Activated T-cell treated with anti-CD3 and anti-CD28 coated beads, Interleukin-2, amount 50 U/mL, for 72 hours (primary cell): ENCODE data around the gene ASRGL1. TPM values are rescaled to one million over a fixed set of nuclear protein-coding genes. Genes with fewer than 3 reads are reported as not detected.
A peak's percentile ranks its signal among the peaks of the same experiment; 100 is the strongest.
"Not testable (repeated sequence)": the region's sequence is repeated elsewhere in the genome, so short reads cannot be mapped to it uniquely, and the experiment has no call there.

Source experiments
- ATAC-seq, 2 donors: fragments of 150-1000 bp; cut with Tn5 transposase; replicated peaks in 1 of 2; 2 replicates each; pipeline ENCODE4 v1.10.0; 2021; ENCODE audit warnings: moderate library complexity in 2 of 2, mild to moderate bottlenecking in 1 of 2
- DNase-seq, 2 donors: peaks; one replicate each; pipeline ENCODE4 v3.0.0; 2021 to 2022; ENCODE audit warnings: mixed read lengths in 1 of 2
- H3K27ac Mint-ChIP-seq: one replicate; pipeline ENCODE4 v1.8.0; 2022; ENCODE audit warnings: mild to moderate bottlenecking, moderate library complexity, mixed read lengths
- H3K27me3 Mint-ChIP-seq: one replicate; pipeline ENCODE4 v1.8.0; 2022; ENCODE audit warnings: low read depth, mixed read lengths
- H3K36me3 Mint-ChIP-seq, 2 donors: one replicate each; pipeline ENCODE4 v1.8.0; 2022; ENCODE audit warnings: mixed read lengths in 2 of 2, mild to moderate bottlenecking in 1 of 2; ENCODE audit not compliant: insufficient read depth in 2 of 2
- H3K4me1 Mint-ChIP-seq: one replicate; pipeline ENCODE4 v1.8.0; 2022; ENCODE audit warnings: low read depth, mixed read lengths
- H3K4me3 Mint-ChIP-seq, 2 donors: one replicate each; pipeline ENCODE4 v1.8.0; 2022; ENCODE audit warnings: mild to moderate bottlenecking in 2 of 2, mixed read lengths in 2 of 2, moderate library complexity in 2 of 2
- H3K9me3 Mint-ChIP-seq, 2 donors: one replicate each; pipeline ENCODE4 v1.8.0; 2022; ENCODE audit warnings: mixed read lengths in 2 of 2
- total RNA-seq, 2 donors: library from RNA; stranded (reverse); gene quantifications; one replicate each; pipeline ENCODE4 v1.2.3, GENCODE V29; 2022

Gene ASRGL1
- total RNA-seq, 2 donors from 2014 or later, result 5.1 to 8.8 TPM

DNA sequence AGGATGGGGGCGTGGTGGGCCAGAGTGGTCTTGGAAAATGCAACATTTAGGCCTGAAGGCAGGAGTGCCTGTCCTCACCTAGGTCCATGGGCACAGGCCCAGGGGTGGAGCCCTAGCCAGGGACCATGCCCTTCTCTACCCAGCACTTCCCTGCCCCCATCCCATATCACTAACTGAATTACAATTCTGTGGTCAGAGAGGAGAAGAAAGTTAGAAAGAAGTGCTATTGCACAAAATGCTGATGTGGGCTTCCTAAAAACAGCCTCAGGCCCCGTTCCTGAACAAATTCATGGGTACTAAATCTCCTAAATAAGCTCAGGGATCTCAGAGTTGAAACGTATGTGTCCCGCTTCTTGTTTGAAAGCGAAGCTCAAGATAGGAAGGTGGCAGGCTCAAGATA is 3.5 kb upstream of the ASRGL1 start:
- H3K9me3 Mint-ChIP-seq, result no peaks in the 10 kb centered on the region
- ATAC-seq (no peak), DNase-seq (no peak)
- no peak overlapping the region for H3K27ac Mint-ChIP-seq
- peaks cover 51% of the 10 kb centered on the region for H3K27me3 Mint-ChIP-seq
- no peak overlapping the region for H3K4me3 Mint-ChIP-seq
- peaks cover 20% of the 10 kb centered on the region for H3K4me1 Mint-ChIP-seq
- peaks cover 1 to 3% of the 10 kb centered on the region in 2 donors for H3K36me3 Mint-ChIP-seq

GRCh38 chr11:62336949-62337302 is 322 bp upstream of the ASRGL1 start:
- ATAC-seq, DNase-seq, H3K9me3 Mint-ChIP-seq, H3K36me3 Mint-ChIP-seq: not testable (repeated sequence)
- Mint-ChIP-seq H3K27me3 (peaks cover 28% of the 10 kb centered on the region), H3K4me3 (peak overlapping the region; percentile 87 to 93), H3K4me1 (peaks cover 27% of the 10 kb centered on the region), H3K27ac (peak overlapping the region; percentile 28)

DNA sequence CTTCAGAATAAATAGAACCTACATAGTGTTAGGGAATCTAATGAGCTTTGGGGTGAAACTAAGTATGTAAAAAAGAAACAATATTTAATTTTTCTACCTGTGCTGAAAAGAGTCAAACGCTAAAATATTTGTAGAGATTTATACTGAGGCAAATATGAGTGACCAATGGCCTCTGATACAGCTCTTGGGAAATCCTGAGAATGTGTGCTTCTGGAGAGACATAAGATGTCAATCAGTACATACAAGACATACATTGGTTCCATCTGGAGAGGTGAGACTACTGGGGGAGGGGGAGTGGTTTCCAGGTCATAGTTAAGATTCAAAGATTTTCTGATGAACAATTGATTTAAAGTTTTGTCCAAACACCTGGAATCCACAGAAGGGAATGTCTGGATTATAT is 970 bp downstream of the ASRGL1 start:
- no peak for ATAC-seq

DNA sequence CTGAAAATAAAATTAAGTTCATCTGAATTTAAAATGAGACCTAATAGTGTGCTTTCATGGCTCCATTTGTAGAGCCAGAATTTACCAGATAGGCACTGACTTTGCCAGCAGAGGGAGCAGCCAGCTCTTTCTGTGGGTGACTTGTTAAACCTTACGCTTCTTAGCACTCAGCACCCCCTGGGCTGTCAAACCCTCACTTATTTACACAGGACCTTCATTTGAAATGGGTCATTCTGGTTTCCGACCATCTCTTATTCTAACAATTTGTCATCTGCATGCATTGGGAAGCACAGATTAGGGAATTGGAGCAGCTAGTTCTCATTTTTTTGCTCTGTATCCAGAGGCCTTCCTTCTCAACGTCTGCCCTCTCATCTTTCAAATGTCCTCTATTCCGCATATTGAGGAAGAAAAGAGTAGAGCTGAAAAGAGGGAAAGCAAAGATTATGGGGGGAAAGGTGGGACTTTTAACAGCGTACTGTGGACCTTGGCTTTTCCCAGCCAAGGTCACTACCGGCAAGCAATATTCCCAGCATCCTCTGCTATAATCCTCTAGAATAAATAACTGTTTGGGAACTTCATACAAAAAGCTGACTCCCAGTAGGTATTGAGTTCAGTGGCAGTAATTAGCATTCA is 3.1 kb downstream of the ASRGL1 start:
- peaks cover 27% of the 10 kb centered on the region for H3K4me1 Mint-ChIP-seq
- ATAC-seq, result peak; percentile 33 to 46

More for the DNA sequence above, 970 bp downstream of the ASRGL1 start:
- Mint-ChIP-seq H3K4me3 (peak overlapping the region; percentile 87 to 93), H3K27me3 (peaks cover 22% of the 10 kb centered on the region), H3K27ac (peak overlapping the region; percentile 35), H3K36me3 (peaks cover 1 to 3% of the 10 kb centered on the region in 2 donors), H3K9me3 (no peaks in the 10 kb centered on the region), H3K4me1 (peaks cover 27% of the 10 kb centered on the region)
- no peak for DNase-seq

GRCh38 chr11:62341588-62341987 is 4.3 kb downstream of the ASRGL1 start:
- DNase-seq (no peak), ATAC-seq (no peak)
- peaks cover 11% of the 10 kb centered on the region for H3K27me3 Mint-ChIP-seq

More for the DNA sequence above, 3.1 kb downstream of the ASRGL1 start:
- Mint-ChIP-seq H3K27me3 (peaks cover 22% of the 10 kb centered on the region), H3K4me3 (no peak overlapping the region), H3K9me3 (no peaks in the 10 kb centered on the region), H3K27ac (no peak overlapping the region), H3K36me3 (peaks cover 1 to 3% of the 10 kb centered on the region in 2 donors)
- DNase-seq, result peak; percentile 56 to 64

GRCh38 chr11:62343646-62344190 is 6.5 kb downstream of the ASRGL1 start:
- not testable (repeated sequence) for H3K27ac Mint-ChIP-seq, DNase-seq, H3K4me3 Mint-ChIP-seq, H3K27me3 Mint-ChIP-seq, H3K36me3 Mint-ChIP-seq, H3K9me3 Mint-ChIP-seq, H3K4me1 Mint-ChIP-seq, ATAC-seq

More at GRCh38 chr11:62341588-62341987, 4.3 kb downstream of the ASRGL1 start:
- Mint-ChIP-seq H3K4me3 (no peak overlapping the region), H3K36me3 (peaks cover 0 to 3% of the 10 kb centered on the region in 2 donors), H3K9me3 (no peaks in the 10 kb centered on the region), H3K4me1 (peaks cover 22% of the 10 kb centered on the region), H3K27ac (peak overlapping the region; percentile 14)

- no peaks in the 10 kb centered on the region for H3K36me3 Mint-ChIP-seq
- H3K27ac Mint-ChIP-seq, result no peak overlapping the region
- no peak for ATAC-seq
- DNase-seq, result no peak
- H3K27me3 Mint-ChIP-seq, result no peaks in the 10 kb centered on the region
- no peaks in the 10 kb centered on the region for H3K9me3 Mint-ChIP-seq
- no peak overlapping the region for H3K4me3 Mint-ChIP-seq
- H3K4me1 Mint-ChIP-seq, result peaks cover 7% of the 10 kb centered on the region
These were observed 7.0 kb downstream of the ASRGL1 start for GRCh38 chr11:62344210-62344609.

DNA sequence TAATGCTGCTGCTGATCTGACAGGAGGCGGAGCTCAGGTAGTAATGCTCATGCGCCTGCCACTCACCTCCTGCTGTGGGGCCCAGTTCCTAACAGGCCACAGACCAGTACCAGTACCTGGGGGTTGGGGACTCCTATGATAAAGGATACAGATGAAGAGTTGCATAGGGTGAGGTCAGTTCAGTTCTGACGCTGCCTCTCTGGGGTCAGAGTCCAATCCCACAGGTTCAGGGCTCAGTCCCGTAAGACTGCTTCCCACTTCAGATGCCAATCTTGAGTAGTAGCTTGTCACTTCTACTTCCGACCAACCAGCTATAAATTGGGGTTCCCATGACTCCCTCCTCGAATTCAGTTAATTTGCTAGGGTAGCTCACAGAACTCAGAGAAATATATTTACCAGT is 8.6 kb downstream of the ASRGL1 start:
- H3K9me3 Mint-ChIP-seq, result no peaks in the 10 kb centered on the region
- no peaks in the 10 kb centered on the region for H3K4me1 Mint-ChIP-seq
- no peak overlapping the region for H3K27ac Mint-ChIP-seq
- no peaks in the 10 kb centered on the region for H3K27me3 Mint-ChIP-seq
- no peaks in the 10 kb centered on the region for H3K36me3 Mint-ChIP-seq
- H3K4me3 Mint-ChIP-seq, result no peak overlapping the region
- DNase-seq (no peak), ATAC-seq (no peak)

- H3K36me3 Mint-ChIP-seq, result no peaks in the 10 kb centered on the region
- H3K9me3 Mint-ChIP-seq, result no peaks in the 10 kb centered on the region
- H3K4me3 Mint-ChIP-seq, result peak overlapping the region in 1 of 2 donors; percentile 1
- H3K4me1 Mint-ChIP-seq, result peaks cover 16% of the 10 kb centered on the region
- H3K27ac Mint-ChIP-seq, result no peak overlapping the region
- DNase-seq (peak; percentile 14 to 23), ATAC-seq (peak; percentile 96 to 98)
- H3K27me3 Mint-ChIP-seq, result no peaks in the 10 kb centered on the region
These were observed 15.4 kb downstream of the ASRGL1 start for GRCh38 chr11:62352355-62353336.

- Mint-ChIP-seq H3K36me3 (no peaks in the 10 kb centered on the region), H3K9me3 (no peaks in the 10 kb centered on the region), H3K27me3 (no peaks in the 10 kb centered on the region), H3K27ac (no peak overlapping the region), H3K4me1 (peaks cover 16% of the 10 kb centered on the region), H3K4me3 (no peak overlapping the region)
- ATAC-seq (no peak), DNase-seq (no peak)
These were observed 16.6 kb downstream of the ASRGL1 start for GRCh38 chr11:62353841-62354240.

GRCh38 chr11:62358273-62358672 is 21.0 kb downstream of the ASRGL1 start:
- Mint-ChIP-seq H3K4me1 (peaks cover 1% of the 10 kb centered on the region), H3K27ac (no peak overlapping the region), H3K27me3 (no peaks in the 10 kb centered on the region), H3K9me3 (no peaks in the 10 kb centered on the region), H3K36me3 (no peaks in the 10 kb centered on the region), H3K4me3 (no peak overlapping the region)
- ATAC-seq (peak; percentile 54 to 76), DNase-seq (no peak)

DNA sequence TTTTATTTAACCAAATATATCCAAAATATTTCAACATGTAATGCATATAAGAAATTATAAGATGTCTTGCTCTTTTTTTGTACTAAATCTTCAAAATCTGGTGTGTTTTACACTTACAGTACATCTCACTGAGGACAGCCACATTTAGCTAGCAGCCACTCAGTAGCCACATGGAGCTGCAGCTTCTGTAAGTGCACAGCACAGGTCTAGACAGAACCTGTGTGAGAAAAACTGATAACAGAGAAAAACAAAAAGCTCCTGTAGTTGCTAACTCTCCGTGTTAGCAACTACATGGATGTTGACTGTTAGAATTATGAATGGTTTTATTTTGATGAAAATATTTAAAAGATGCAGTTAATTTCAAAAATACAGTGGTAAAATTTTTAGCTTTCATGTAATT is 22.2 kb downstream of the ASRGL1 start:
- Mint-ChIP-seq H3K36me3 (no peaks in the 10 kb centered on the region), H3K27me3 (no peaks in the 10 kb centered on the region), H3K27ac (no peak overlapping the region), H3K4me3 (no peak overlapping the region), H3K4me1 (no peaks in the 10 kb centered on the region), H3K9me3 (no peaks in the 10 kb centered on the region)
- DNase-seq (no peak), ATAC-seq (no peak)

DNA sequence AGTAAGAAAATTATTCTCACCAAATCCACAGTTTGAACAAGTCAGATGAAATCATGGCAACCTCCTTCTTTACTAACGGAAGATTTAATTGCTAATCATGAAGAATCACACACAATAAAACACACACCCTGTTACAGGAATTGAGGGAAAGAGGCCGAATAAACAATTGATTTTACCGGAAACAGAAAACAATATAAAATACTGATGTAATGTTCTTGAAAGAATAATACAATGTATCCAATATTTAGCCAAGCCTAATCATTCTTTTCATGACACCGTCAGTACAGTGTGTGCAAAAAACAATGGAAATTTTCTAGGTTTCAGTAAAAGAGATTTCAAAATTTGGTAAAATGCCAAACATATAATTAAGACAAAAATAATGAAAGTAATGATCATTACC is 23.4 kb downstream of the ASRGL1 start:
- DNase-seq (no peak), ATAC-seq (no peak)
- H3K9me3 Mint-ChIP-seq, result no peaks in the 10 kb centered on the region
- no peaks in the 10 kb centered on the region for H3K4me1 Mint-ChIP-seq
- H3K4me3 Mint-ChIP-seq, result no peak overlapping the region
- no peaks in the 10 kb centered on the region for H3K36me3 Mint-ChIP-seq
- H3K27me3 Mint-ChIP-seq, result no peaks in the 10 kb centered on the region
- H3K27ac Mint-ChIP-seq, result no peak overlapping the region
